GM03348 (cell line): ENCODE measurements around the gene SLC16A13.
A peak's percentile ranks its signal among the peaks of the same experiment; 100 is the strongest.
"Not testable (repeated sequence)": the region's sequence is repeated elsewhere in the genome, so short reads cannot be mapped to it uniquely, and the experiment has no call there.

Source experiments
- DNase-seq: peaks from one replicate; pipeline ENCODE4 v3.0.0; 2012; ENCODE audit warnings: low spot score

Gene SLC16A13

GRCh38 chr17:7035591-7036368 is at the start of gene SLC16A13:
TSS of gene SLC16A13 (plus strand) at chr17:7036015. CDS start at chr17:7036383, 368 bp downstream.
- DNase-seq, result peak; percentile 99

GRCh38 chr17:6986676-6987075 is 49.1 kb upstream of the SLC16A13 start:
- no peak for DNase-seq

GRCh38 chr17:6989779-6990178 is 46.0 kb upstream of the SLC16A13 start:
- no peak for DNase-seq

GRCh38 chr17:6993613-6994056 is 42.2 kb upstream of the SLC16A13 start:
- DNase-seq, result not testable (repeated sequence)

- no peak for DNase-seq
Measured at GRCh38 chr17:6994118-6994598, 41.7 kb upstream of the SLC16A13 start.

GRCh38 chr17:6994666-6995256 is 41.1 kb upstream of the SLC16A13 start:
- no peak for DNase-seq

- DNase-seq, result peak; percentile 30
Measured at GRCh38 chr17:6995500-6996255, 40.1 kb upstream of the SLC16A13 start, which contains the start of gene ALOX12. TSS of gene ALOX12 (plus strand) at chr17:6996049. CDS start at chr17:6996118, 69 bp downstream.

- no peak for DNase-seq
Measured at GRCh38 chr17:6996256-6997011, 39.4 kb upstream of the SLC16A13 start.

GRCh38 chr17:6997171-6997570 is 38.6 kb upstream of the SLC16A13 start:
- no peak for DNase-seq

GRCh38 chr17:6998855-6999508 is 36.8 kb upstream of the SLC16A13 start:
- DNase-seq, result no peak

- DNase-seq, result peak; percentile 17
Measured at GRCh38 chr17:7001318-7001961, 34.4 kb upstream of the SLC16A13 start.

GRCh38 chr17:7002288-7003047 is 33.3 kb upstream of the SLC16A13 start:
- no peak for DNase-seq

- no peak for DNase-seq
Measured at GRCh38 chr17:7003745-7004144, 32.1 kb upstream of the SLC16A13 start.

- DNase-seq, result peak; percentile 59
Measured at GRCh38 chr17:7004398-7005253, 31.2 kb upstream of the SLC16A13 start.

- DNase-seq, result no peak
Measured at GRCh38 chr17:7005716-7006115, 30.1 kb upstream of the SLC16A13 start.

- DNase-seq, result no peak
Measured at GRCh38 chr17:7007143-7007542, 28.7 kb upstream of the SLC16A13 start.

- no peak for DNase-seq
Measured at GRCh38 chr17:7010523-7010922, 25.3 kb upstream of the SLC16A13 start.

GRCh38 chr17:7011415-7011814 is 24.4 kb upstream of the SLC16A13 start:
- no peak for DNase-seq

- no peak for DNase-seq
Measured at GRCh38 chr17:7011942-7012254, 23.9 kb upstream of the SLC16A13 start.
